GM12801 (cell line): ENCODE measurements around the gene MPHOSPH6.

ENCODE experiments used
- TF ChIP-seq, protein P1 (sequence below): IDR thresholded peaks from one replicate; pipeline ENCODE4 v1.5.1; 2011; ENCODE audit warnings: control low read depth; ENCODE audit not compliant: insufficient read length; ENCODE audit errors: extremely low read depth

The MPHOSPH6 gene

DNA sequence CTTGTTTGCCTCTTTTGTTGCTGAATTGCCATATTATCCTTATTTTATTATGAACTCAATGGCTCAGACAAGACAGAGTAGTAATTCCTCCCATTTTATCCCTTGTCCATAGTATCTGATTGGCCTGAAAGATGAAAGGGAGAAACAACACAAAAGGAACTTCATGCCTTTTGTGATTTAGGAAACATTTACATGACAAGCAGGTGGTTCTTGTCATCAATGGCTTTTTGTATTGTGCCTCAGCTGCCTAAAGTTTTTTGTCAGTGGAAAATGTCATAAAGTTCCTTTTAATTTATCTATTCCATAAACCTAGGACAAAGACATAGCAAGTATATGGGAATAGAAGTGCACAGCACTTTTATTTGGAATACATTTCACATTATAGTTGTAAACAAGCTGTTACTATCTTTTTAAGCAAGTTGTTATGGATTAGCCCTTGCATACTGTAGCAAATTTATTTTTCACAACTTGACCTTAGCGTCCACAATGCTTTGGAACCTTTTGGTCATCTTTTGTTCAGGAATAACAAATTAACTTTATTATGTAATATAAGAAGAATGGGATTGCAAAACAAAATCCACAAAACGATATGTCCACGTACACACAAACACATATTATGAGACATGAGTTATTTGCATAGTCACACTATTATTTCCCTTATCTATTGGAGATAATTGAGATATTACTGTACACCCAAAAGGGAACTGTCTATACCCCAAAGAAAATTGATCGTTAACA, 12.4 kb upstream of the MPHOSPH6 start:
- TF ChIP-seq, protein P1, sequence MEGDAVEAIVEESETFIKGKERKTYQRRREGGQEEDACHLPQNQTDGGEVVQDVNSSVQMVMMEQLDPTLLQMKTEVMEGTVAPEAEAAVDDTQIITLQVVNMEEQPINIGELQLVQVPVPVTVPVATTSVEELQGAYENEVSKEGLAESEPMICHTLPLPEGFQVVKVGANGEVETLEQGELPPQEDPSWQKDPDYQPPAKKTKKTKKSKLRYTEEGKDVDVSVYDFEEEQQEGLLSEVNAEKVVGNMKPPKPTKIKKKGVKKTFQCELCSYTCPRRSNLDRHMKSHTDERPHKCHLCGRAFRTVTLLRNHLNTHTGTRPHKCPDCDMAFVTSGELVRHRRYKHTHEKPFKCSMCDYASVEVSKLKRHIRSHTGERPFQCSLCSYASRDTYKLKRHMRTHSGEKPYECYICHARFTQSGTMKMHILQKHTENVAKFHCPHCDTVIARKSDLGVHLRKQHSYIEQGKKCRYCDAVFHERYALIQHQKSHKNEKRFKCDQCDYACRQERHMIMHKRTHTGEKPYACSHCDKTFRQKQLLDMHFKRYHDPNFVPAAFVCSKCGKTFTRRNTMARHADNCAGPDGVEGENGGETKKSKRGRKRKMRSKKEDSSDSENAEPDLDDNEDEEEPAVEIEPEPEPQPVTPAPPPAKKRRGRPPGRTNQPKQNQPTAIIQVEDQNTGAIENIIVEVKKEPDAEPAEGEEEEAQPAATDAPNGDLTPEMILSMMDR, result no peak

DNA sequence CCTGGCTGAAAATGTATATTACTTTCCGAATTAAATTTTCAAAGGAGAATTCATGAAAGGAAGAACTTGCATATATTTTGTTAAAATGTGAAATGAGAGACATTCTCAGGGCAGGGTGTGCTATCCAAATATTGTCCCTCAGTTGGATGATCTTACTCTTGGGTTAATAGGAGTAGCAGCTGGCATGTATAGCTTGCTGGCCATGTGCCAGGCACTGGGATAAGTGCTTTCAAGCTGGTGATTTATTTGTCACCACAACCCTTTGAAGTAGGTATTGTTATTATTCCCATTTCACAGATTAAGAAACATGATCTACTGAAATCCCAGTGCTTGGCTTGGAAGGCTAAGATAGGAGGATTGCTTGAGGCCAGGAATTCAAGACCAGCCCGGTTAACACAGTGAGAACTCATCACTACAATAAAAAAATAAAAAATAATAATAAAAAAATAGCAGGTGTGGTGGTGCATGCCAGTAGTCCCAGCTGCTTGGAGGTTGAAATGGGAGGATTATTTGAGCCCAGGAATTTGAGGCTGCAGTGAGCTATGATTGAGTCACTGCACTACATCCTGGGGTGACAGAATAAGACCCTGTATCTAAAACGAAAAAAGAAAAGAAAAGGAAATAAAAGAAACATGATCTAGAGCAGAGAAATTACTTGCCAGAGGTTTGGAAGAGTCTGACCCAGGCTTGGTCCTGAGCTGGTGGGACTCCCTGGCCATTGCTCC, 11.6 kb upstream of the MPHOSPH6 start:
- TF ChIP-seq, protein P1, result no peak

DNA sequence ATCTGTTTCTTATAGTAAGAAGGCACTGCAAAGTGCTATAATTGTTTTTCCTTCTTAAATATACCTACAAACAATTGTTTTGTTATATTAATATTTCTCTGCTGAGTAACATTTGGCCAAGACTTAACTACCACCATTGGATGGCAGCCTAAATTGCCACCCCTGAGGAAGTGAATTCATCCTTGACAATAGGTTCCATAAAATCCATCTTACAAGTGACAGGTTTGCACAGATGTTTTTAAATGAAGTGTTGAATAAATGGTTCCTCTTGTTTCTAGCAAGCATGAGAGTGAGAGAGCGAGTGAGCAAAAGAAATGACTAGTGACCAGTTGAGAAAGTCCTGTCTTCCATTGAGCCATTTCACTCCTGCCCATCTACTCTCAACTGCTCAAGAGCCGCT, 8.3 kb upstream of the MPHOSPH6 start:
- TF ChIP-seq, protein P1, result no peak

DNA sequence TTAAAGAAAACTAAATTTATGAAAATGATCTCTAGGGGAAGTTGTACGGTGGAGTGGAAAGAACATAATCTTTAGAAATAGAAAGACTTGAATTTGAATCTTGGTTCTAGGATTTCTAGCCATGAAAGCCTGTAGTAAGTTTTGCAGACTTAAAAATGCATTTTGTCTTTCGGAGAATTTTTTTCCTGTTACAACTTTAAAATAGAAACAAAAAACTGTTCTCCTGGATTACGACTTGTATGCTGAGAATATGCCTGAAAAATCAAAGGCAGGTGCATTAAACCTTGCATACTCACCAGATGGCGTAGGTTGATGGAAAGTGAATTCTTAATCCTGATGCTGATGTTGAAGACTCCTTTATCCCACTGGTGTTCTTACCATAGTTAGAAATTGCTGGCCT, 7.5 kb upstream of the MPHOSPH6 start:
- TF ChIP-seq, protein P1, result no peak

DNA sequence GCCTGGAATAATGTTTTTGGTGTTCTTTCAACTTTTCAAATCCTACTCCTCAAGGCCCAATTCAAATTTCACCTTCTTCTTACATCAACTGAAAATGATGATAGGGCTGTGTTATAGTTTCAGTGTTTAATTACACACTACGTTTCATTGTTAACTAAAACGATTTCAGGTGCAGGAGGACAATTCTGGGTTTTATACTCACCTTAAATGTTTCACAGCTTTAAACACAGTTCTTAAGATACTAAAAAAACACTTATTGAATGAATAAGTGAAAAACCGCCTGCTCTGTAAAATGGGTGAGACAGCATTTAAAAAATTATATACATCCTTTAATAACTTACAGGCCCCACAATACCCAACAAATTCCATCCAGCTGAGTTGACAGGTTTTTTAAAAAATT, 6.2 kb upstream of the MPHOSPH6 start:
- TF ChIP-seq, protein P1, result no peak

DNA sequence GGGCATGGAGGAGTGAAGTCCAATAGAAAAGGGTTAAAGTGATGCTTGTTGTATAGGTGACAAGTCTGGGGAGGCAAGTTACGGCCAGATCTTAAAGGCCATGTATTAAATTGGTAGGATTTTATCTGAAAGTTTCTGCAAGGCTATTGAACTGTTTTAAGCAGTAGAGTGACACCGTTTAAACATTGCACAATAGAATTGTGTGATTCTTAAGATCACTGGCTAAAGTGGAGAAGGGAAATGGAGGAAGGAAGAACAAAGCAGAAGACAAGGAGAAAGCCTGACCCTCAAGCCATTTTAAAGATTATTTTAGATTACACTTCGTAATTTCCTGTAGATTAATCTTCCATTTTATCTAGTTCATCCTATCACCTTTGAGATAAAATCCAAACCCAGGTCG, 5.6 kb upstream of the MPHOSPH6 start:
- TF ChIP-seq, protein P1, result no peak

DNA sequence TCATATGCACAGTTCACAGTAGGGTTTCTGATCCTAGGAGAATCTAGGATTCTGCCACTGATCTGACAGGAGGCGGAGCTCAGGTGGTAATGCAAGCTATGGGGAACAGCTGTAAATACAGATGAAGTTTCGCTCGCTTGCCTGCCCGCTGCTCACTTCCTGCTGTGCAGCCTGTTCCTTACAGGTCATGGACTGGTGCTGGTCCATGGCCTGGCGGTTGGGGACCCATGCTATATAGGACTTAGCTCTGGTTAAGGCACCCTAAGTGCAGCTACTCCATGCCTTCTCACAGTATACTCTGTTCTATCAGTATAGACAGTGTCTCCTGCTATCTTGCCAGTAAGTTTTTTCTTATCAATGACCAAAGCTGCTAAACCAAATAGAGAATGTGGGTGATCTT, 2.4 kb downstream of the MPHOSPH6 start:
- TF ChIP-seq, protein P1, result no peak
